B cell (primary cell): ENCODE data around the gene AANAT. TPM values are rescaled to one million over a fixed set of nuclear protein-coding genes. Genes with fewer than 3 reads are reported as not detected.

Experiments
- ATAC-seq: fragments of 200-7000 bp; cut with Tn5 transposase; one replicate; pipeline ENCODE4 v1.10.0; 2021; ENCODE audit warnings: low read depth, mild to moderate bottlenecking, moderate number of reproducible peaks, moderate library complexity
- CTCF ChIA-PET: fragments of 350-600 bp; sonication (Branson Sonifier 250); formaldehyde crosslinking; loops from one replicate; lab custom pipeline; 2021; ENCODE audit warnings: antibody characterized with exemption, inconsistent platforms; lab: Charles Lee
- POLR2A ChIA-PET: fragments of 350-600 bp; sonication (Branson Sonifier 250); formaldehyde crosslinking; loops from one replicate; lab custom pipeline; 2021; ENCODE audit warnings: antibody characterized with exemption; lab: Charles Lee
- DNase-seq: peaks from one replicate; pipeline ENCODE4 v3.0.0; 2013
- H2AFZ ChIP-seq: 2 replicates; pipeline ENCODE4 v1.6.1; 2012; ENCODE audit warnings: mild to moderate bottlenecking, low read depth, low read length; ENCODE audit not compliant: insufficient read depth, poor library complexity, severe bottlenecking
- H3K27ac ChIP-seq, 2 donors: 1 replicate in 1 of 2; 2 replicates in 1 of 2; pipeline ENCODE4 v1.5.1; 2012 to 2013; ENCODE audit warnings: low read length in 2 of 2, mild to moderate bottlenecking in 2 of 2, moderate library complexity in 1 of 2
- H3K27me3 ChIP-seq, 4 experiments: fragments of 200-600 bp in 1 of 4; sonication (generic) in 1 of 4; replicated peaks in 1 of 4; 1 replicate in 2 of 4; 2 replicates in 2 of 4; pipeline versions ENCODE4 v1.6.1 to v1.7.0; 2013 to 2016; ENCODE audit warnings: low read length in 3 of 4, mild to moderate bottlenecking in 2 of 4, mixed read lengths in 1 of 4, moderate library complexity in 1 of 4; ENCODE audit not compliant: insufficient read depth in 4 of 4, control insufficient read depth in 3 of 4; ENCODE audit errors: control extremely low read depth in 1 of 4
- H3K36me3 ChIP-seq, 2 experiments: replicated peaks in 1 of 2; 1 replicate in 1 of 2; 2 replicates in 1 of 2; pipeline versions ENCODE4 v1.6.1 to v1.7.1; 2013; ENCODE audit warnings: low read length in 1 of 2; ENCODE audit not compliant: insufficient read depth in 2 of 2, control insufficient read depth in 1 of 2; ENCODE audit errors: control extremely low read depth in 1 of 2, extremely low read depth in 1 of 2
- H3K4me1 ChIP-seq, 2 donors: fragments of 200-600 bp in 1 of 2; sonication (generic) in 1 of 2; 1 replicate in 1 of 2; 2 replicates in 1 of 2; pipeline versions ENCODE4 v1.5.1 to v1.6.1; 2013 to 2017; ENCODE audit warnings: low read length in 2 of 2; ENCODE audit not compliant: control insufficient read depth in 2 of 2, insufficient read depth in 2 of 2
- H3K4me2 ChIP-seq: replicated peaks from 2 replicates; pipeline ENCODE3; 2012; ENCODE audit warnings: mild to moderate bottlenecking, low read depth, low read length; ENCODE audit not compliant: poor library complexity, severe bottlenecking
- H3K4me3 ChIP-seq, 5 experiments: fragments of 200-600 bp in 1 of 5; sonication (generic) in 1 of 5; 1 replicate in 3 of 5; 2 replicates in 2 of 5; pipeline versions ENCODE4 v1.5.1 to v1.7.0; 2011 to 2016; ENCODE audit warnings: low read length in 4 of 5, mild to moderate bottlenecking in 4 of 5, low read depth in 2 of 5, control low read depth in 1 of 5, moderate library complexity in 1 of 5; ENCODE audit not compliant: insufficient read depth in 1 of 5; ENCODE audit errors: control extremely low read depth in 1 of 5, extremely low read depth in 1 of 5
- H3K79me2 ChIP-seq: fragments of 200-600 bp; sonication (generic); one replicate; pipeline ENCODE4 v1.6.0; 2016; ENCODE audit warnings: low read length; ENCODE audit not compliant: control insufficient read depth, insufficient read depth
- H3K9ac ChIP-seq: fragments of 200-600 bp; sonication (generic); 2 replicates; pipeline ENCODE4 v1.6.1; 2017; ENCODE audit warnings: mild to moderate bottlenecking, low read length, moderate library complexity
- H3K9me3 ChIP-seq, 3 donors: one replicate each; pipeline versions ENCODE4 v1.6.1 to v1.7.1; 2013; ENCODE audit warnings: low read length in 2 of 3; ENCODE audit not compliant: control insufficient read depth in 2 of 3, insufficient read depth in 1 of 3; ENCODE audit errors: control extremely low read depth in 1 of 3
- H4K20me1 ChIP-seq: 2 replicates; pipeline ENCODE4 v1.6.0; 2012; ENCODE audit warnings: mild to moderate bottlenecking, low read length; ENCODE audit not compliant: insufficient read depth, control insufficient read depth, poor library complexity, severe bottlenecking
- H3K27ac Mint-ChIP-seq: one replicate; pipeline ENCODE4 v1.8.0; 2021; ENCODE audit warnings: mixed read lengths
- H3K27me3 Mint-ChIP-seq: one replicate; pipeline ENCODE4 v1.8.0; 2021; ENCODE audit warnings: mixed read lengths
- H3K4me1 Mint-ChIP-seq: one replicate; pipeline ENCODE4 v1.8.0; 2021; ENCODE audit warnings: mixed read lengths
- H3K4me3 Mint-ChIP-seq: one replicate; pipeline ENCODE4 v1.8.0; 2021; ENCODE audit warnings: mixed read lengths
- H3K9me3 Mint-ChIP-seq: one replicate; pipeline ENCODE4 v1.8.0; 2022; ENCODE audit warnings: mixed read lengths; ENCODE audit not compliant: insufficient read depth
- EZH2 ChIP-seq: IDR thresholded peaks from 2 replicates; pipeline ENCODE4 v1.6.1; 2012; ENCODE audit warnings: borderline replicate concordance, low read depth, mild to moderate bottlenecking, moderate library complexity, low read length; ENCODE audit not compliant: insufficient read depth, poor library complexity, severe bottlenecking
- WGBS: methylation state at CpG from one replicate; pipeline ENCODE4 v1.1.5; 2013; ENCODE audit warnings: missing lambda C conversion rate; ENCODE audit not compliant: insufficient coverage; 5-methylcytosine and 5-hydroxymethylcytosine counted together
- intact Hi-C: fragments of 100-400 bp; cut with micrococcal nuclease; formaldehyde crosslinking; loops from one replicate; pipeline ENCODE4 v1.10.0; 2022
- polyA plus RNA-seq: library from polyadenylated mRNA; depleted of rRNA; stranded (reverse); fragments of >200 nt; gene quantifications from 2 replicates; pipeline ENCODE4 v1.2.3, GENCODE V29; 2012
- total RNA-seq, 2 donors: library from RNA; stranded (reverse); fragments of 120-200 nt in 1 of 2; gene quantifications; 1 replicate in 1 of 2; 2 replicates in 1 of 2; pipeline versions ENCODE4 v1.2.3 to v1.2.4, GENCODE V29; 2013 to 2022
- TF ChIP-seq, protein P1 (sequence below): fragments of 200-600 bp; IDR thresholded peaks from one replicate; pipeline ENCODE4 v1.8.0; 2022; ENCODE audit warnings: antibody characterized with exemption, mild to moderate bottlenecking

AANAT gene
- total and polyA plus RNA-seq, 2 donors (not counting 1 experiment from before 2014, with no cell fraction given): 0.42 to 0.94 TPM

DNA sequence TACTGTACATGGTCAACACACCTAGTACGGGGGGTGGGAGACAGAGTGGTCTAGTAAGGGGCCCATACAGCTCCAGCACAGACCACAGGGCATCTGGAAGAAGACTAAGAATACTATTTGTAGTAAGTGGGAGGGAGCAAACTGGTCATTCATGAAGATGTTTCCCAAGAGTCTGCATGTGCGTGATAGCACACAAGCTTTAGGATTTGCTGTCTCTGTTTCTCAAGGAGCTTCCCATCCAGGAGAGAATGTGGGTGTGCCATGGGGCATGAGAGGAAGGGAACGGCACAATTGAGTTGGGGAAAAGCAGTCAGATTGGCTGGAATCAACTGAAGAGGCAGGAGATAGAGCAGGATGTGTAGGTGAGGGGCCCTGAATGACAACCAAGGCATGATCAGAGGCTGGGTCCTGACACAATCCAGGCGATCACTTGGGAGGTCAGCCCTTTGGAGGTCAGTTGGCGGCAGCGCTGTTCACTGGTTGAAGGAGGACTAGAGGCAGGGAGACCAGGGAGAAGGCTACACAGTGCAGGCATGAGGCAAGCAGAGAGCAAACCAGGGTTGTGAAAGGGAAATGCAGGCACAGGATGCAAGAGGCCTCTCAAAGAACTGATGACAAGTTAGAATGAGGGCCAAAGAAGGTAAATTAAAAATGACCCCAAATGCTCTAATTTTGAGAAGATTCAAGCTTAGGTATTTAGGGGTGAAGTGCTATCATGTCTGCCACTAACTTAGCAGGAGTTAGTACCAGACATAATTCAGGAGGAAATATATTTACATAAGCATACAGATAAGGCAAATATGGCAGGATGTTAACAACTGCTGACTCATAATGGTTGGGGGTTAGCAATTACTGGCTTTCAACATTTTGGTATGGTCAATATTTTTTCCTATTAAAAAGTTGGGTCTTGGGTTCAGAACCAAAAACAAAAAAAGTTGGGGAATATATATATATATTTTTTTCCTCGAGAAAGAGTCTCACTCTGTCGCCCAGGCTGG, 24.8 kb upstream of the AANAT start:
- Histone ChIP-seq H3K4me3 (no peak overlapping the region), H3K9ac (no peak overlapping the region), H3K79me2 (peaks cover 100% of the 10 kb centered on the region), H3K4me1 (peaks cover 66 to 75% of the 10 kb centered on the region in 2 donors), H3K27ac (no peak overlapping the region), H3K27me3 (no peaks in the 10 kb centered on the region), H4K20me1 (peaks cover 98% of the 10 kb centered on the region), H3K9me3 (no peaks in the 10 kb centered on the region), H3K36me3 (peaks cover 0 to 13% of the 10 kb centered on the region in 2 experiments), H2AFZ (no peak overlapping the region), H3K4me2 (peak overlapping the region; percentile 2)
- Mint-ChIP-seq H3K9me3 (no peaks in the 10 kb centered on the region), H3K27me3 (no peaks in the 10 kb centered on the region), H3K4me3 (peak overlapping the region; percentile 35), H3K4me1 (peaks cover 87% of the 10 kb centered on the region), H3K27ac (no peak overlapping the region)
- no peak for ATAC-seq
- ChIA-PET CTCF (interaction anchor here (0.6 to 3.2 kb wide), 7 partner anchors 11 to 35 kb away, joined by 3 to 19 read pairs (median 4); no protein-coding TSS in a partner anchor), POLR2A (no interaction called here)
- WGBS: 90% methylated on average over 6 of the region's 8 CpGs
- intact Hi-C loops: no loop called here
- DNase-seq: no peak
- no peak for TF ChIP-seq EZH2
- TF ChIP-seq, protein P1, sequence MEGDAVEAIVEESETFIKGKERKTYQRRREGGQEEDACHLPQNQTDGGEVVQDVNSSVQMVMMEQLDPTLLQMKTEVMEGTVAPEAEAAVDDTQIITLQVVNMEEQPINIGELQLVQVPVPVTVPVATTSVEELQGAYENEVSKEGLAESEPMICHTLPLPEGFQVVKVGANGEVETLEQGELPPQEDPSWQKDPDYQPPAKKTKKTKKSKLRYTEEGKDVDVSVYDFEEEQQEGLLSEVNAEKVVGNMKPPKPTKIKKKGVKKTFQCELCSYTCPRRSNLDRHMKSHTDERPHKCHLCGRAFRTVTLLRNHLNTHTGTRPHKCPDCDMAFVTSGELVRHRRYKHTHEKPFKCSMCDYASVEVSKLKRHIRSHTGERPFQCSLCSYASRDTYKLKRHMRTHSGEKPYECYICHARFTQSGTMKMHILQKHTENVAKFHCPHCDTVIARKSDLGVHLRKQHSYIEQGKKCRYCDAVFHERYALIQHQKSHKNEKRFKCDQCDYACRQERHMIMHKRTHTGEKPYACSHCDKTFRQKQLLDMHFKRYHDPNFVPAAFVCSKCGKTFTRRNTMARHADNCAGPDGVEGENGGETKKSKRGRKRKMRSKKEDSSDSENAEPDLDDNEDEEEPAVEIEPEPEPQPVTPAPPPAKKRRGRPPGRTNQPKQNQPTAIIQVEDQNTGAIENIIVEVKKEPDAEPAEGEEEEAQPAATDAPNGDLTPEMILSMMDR: no peak
